HepG2 (cell line): ENCODE measurements around the gene MIF4GD.

ENCODE experiments used
- CEBPB ChIP-seq: IDR thresholded peaks from 2 replicates; pipeline ENCODE4 v1.6.1; 2011; ENCODE audit warnings: low read depth, low read length, improper control_type of control experiment, borderline replicate concordance
- CHD2 ChIP-seq: IDR thresholded peaks from 2 replicates; pipeline ENCODE4 v1.6.1; 2011; ENCODE audit warnings: low read depth, low read length, improper control_type of control experiment
- TCF12 ChIP-seq, 2 experiments: fragments of 450-650 bp in 1 of 2; sonication (generic) in 1 of 2; formaldehyde crosslinking in 1 of 2; IDR thresholded peaks; 2 replicates each; pipeline versions ENCODE4 v1.6.1 to v1.8.0; 2017 to 2022; ENCODE audit warnings: antibody characterized with exemption in 1 of 2, mild to moderate bottlenecking in 1 of 2, missing genetic modification reagents in 1 of 2, moderate library complexity in 1 of 2
- TF ChIP-seq, protein P1 (sequence below): sonication (generic); formaldehyde crosslinking; IDR thresholded peaks from 2 replicates; pipeline ENCODE4 v1.5.0; 2020; ENCODE audit warnings: missing genetic modification reagents

DNA sequence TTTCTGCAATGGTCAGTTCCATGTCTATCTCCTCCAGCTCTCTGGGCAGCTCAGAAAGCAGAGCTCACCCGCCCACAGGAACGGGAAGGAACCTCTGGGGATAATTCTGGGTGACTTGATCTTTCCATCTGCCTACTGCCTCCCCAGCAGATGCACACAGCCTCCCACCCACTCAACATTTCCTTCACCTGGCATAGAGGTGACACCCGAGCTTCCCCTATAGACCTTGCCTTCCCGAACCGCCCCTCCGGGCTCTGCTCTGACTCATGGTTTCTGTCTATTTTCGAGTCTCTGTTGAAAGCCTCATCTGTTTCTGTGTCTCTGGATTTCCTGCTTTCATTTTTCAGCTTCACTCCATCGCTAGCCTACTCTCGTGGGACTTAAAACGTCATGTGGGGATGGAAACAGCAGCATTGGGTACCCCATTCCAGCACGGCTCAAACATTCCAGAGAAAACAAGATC is 21.0 kb downstream of the MIF4GD start:
- TF ChIP-seq CEBPB (no peak), CHD2 (no peak), TCF12 (IDR thresholded peaks at IDR 0.05) (no peak), TCF12 (CRISPR knock-in tag; IDR thresholded peaks at IDR 0.05) (no peak)
- TF ChIP-seq, protein P1, sequence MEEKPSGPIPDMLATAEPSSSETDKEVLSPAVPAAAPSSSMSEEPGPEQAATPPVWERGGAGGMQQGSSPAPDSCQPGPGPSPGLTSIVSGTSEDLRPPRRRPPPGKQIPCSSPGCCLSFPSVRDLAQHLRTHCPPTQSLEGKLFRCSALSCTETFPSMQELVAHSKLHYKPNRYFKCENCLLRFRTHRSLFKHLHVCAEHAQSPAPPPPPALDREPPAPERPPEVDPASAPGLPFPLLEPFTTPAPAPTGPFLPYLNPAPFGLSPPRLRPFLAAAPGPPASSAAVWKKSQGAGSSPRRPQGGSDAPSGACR (CRISPR knock-in tag) = no peak
